GM19468 (cell line): ENCODE results near the gene PLCXD1.
"Not testable (repeated sequence)": the region's sequence is repeated elsewhere in the genome, so short reads cannot be mapped to it uniquely, and the experiment has no call there.

Experiments
- ATAC-seq: cut with Tn5 transposase; IDR thresholded peaks from one replicate; pipeline ENCODE4 v1.9.1; 2021; ENCODE audit warnings: mild to moderate bottlenecking, moderate library complexity, moderate number of reproducible peaks; ENCODE audit not compliant: unreplicated experiment; ENCODE audit errors: extremely low read depth

Gene PLCXD1

GRCh38 chrX:347351-348117 lies 66.4 kb downstream of the PLCXD1 start:
- no peak for ATAC-seq

- no peak for ATAC-seq
Observed at GRCh38 chrX:348461-349117, 67.4 kb downstream of the PLCXD1 start.

GRCh38 chrX:349196-349595 lies 68.0 kb downstream of the PLCXD1 start:
- ATAC-seq: no peak

GRCh38 chrX:349702-350101 lies 68.5 kb downstream of the PLCXD1 start:
- no peak for ATAC-seq

GRCh38 chrX:350148-350533 lies 69.0 kb downstream of the PLCXD1 start:
- no peak for ATAC-seq

DNA sequence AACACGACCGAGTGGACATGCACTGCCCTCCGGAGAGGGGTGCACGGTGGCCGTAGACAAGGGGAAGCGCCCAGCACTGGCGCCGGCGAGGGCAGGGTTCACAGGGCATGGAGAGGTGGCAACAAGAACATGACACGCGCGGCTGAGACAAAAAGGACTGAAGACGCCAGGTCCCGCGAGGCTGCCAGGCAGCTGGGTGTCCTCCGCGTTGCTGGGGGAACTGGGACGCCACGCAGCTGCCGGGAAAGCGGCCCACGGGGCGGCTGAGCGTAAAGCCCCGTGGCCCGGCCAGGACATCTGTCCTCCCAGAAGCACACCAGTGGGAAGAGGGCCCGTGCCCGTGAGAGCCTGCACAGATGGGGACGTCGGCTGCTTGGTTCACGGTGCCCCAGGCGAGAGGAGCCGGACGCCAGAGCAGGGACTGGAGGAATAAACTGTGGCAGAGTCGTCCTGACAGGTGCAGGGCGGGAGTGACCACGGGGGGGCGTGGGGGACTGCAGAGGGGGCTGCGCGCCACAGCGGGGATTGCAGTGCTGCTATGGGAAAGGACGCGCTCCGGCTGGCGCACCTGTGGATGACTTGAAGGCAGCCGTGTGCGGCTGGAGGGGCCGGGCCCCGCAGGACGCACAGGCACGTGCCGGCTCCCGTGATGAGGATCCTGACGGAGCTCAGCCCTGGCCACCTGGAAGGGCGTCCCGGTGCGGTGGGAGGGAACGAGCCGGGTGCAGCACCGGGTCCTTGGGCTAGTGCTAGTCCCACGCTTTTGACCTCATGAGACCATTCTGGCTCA lies 69.5 kb downstream of the PLCXD1 start:
- no peak for ATAC-seq

DNA sequence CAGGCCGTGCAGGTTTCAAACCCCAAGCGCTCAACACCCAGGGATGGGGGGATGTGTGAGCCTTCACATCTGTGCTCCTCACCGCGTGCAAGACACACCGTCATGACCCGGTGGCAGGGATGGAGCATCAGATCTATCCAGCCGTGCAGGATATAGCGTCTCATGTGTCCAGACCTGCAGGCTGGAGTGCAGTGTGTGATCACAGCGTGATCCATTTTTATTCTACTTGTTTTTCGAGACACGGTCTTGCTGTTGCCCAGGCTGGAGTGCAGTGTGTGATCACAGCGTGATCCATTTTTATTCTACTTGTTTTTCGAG lies 70.1 kb downstream of the PLCXD1 start:
- not testable (repeated sequence) for ATAC-seq

DNA sequence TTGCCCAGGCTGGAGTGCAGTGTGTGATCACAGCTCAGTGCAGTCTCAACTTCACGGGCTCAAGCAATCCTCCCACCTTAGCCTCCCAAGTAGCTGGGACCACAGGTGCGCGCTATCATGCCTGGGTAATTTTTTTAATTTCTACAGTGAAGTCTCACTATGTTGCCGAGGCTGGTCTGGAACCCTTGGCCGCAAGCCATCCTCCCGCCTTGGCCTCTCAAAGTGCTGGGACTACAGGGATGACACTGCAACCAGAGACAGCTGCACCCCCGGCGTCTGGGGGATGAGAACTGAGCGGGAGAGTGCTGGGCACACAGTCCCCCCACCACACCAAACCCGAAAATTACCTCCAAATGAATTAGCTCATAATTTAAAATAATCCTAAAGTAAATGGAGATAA lies 70.6 kb downstream of the PLCXD1 start:
- ATAC-seq: no peak

DNA sequence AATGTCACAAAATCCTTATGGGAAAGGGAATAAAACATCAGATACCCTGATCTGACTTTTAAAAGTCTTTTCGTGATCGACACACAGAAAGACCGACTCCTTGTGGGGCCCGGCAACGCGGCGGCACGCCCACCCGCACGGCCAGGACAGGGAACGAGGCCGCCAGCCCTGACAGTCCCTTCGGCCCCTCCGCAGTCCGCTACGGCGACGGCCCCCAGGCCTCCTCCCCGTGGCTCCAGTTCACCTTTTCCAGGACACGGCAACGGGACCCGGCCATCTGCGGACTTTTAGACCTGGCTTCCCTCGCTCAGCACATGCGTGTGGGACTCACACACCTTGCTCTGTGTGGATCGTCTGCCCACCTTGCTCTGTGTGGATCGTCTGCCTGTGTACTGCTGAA lies 71.0 kb downstream of the PLCXD1 start:
- no peak for ATAC-seq

- no peak for ATAC-seq
Observed at GRCh38 chrX:352582-353314, 71.6 kb downstream of the PLCXD1 start.
